HG03439 (cell line): ENCODE measurements around the gene SRGAP2C.
"Not testable (repeated sequence)": the region's sequence is repeated elsewhere in the genome, so short reads cannot be mapped to it uniquely, and the experiment has no call there.

Source experiments
- ATAC-seq: cut with Tn5 transposase; IDR thresholded peaks from one replicate; pipeline ENCODE4 v1.9.1; 2021; ENCODE audit warnings: mild to moderate bottlenecking, moderate library complexity; ENCODE audit not compliant: unreplicated experiment

SRGAP2C gene

DNA sequence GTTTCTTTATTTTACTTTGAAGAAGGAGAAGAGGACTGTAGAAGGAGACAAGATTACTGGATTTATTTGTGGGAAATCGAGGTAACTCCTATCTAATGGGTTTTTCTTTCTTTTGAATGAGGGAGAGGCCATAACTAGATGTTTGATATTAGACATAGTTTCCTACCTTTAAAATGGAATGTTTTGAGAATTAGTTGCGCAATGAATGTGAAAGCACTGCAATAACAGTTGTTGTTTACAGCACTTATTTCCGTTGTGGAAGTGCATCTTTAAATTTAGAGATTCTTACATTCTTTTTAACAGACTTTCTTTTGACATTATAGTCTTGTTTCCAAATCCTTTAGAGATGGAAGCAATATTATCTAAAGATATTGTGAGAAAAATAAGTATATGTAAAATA lies 229.0 kb downstream of the SRGAP2C start:
- ATAC-seq = no peak

DNA sequence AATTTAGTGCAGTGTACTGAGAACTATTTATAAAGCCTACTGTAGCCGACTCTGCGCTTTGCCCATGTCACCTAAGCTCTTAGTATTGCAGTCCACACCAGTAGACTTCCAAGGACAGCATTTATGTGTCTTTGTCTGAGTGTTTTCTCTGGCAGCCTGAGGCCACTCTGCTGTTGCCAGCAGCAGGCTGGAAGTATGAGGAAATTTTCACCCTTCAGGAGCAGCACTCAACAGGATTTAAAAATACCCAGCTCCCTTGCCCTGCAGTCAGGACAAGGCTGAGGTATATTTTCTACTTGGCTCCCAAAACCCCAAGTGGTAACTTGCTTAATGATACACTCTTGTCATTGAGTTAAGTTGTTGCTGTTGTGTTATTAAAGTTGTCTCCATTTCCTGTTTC lies 230.1 kb downstream of the SRGAP2C start:
- no peak for ATAC-seq

DNA sequence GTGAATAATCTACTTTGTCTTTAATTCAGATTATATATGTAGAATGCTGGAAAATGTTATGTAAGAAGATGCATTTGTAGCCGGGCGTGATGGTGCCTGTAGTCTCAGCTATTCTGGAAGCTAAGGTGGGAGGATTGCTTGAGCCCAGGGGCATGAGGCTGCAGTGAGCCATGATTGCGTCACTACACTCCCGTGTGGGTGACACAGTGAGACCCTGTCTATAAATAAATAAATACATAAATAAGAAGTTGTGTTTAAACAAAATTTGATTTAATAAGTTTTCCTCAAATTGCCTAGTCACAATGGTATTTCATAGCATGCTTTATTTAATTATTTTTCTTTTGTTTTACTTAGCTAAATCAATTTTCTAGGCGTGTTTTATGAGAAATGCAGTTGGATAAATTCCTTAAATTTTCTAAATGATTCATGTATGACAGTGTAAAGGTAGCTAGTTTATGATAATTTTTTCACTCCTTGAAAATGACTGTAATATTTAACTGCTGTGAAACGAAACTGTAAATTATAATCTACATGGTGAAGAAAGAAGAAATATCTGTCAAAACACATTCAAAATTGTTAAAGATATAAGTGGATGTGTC lies 232.6 kb downstream of the SRGAP2C start:
- ATAC-seq = no peak

DNA sequence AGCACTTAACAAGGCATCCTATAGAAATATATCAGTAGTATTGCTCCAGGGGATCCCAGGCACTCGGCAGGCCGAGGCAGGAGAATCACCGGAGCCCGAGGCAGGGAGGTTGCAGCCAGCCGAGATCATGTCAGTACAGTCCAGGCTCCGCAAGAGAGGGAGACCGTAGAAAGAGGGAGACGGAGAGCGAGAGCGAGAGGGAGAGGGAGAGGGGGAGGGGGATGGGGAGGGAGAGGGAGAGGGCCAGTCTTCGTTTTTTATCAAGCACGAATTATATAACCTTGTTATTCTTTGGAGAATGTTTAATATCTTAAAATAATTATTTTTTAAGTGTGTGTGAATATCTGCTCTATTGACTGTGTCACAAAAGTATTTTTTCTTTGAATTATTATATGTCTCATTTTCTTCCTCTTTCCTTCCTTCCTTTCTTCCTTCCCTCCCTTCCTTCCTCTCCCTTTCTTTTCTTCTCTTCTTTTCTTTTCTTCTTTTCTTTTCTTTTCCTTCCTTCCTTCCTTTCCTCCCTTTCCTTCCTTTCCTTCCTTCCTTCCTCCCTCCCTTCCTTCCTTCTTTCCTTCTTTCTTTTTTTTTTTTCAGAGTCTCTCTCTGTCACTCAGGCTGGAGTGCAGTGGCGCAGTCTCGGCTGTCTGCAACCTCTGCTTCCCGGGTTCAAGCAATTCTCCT lies 233.7 kb downstream of the SRGAP2C start:
- no peak for ATAC-seq

DNA sequence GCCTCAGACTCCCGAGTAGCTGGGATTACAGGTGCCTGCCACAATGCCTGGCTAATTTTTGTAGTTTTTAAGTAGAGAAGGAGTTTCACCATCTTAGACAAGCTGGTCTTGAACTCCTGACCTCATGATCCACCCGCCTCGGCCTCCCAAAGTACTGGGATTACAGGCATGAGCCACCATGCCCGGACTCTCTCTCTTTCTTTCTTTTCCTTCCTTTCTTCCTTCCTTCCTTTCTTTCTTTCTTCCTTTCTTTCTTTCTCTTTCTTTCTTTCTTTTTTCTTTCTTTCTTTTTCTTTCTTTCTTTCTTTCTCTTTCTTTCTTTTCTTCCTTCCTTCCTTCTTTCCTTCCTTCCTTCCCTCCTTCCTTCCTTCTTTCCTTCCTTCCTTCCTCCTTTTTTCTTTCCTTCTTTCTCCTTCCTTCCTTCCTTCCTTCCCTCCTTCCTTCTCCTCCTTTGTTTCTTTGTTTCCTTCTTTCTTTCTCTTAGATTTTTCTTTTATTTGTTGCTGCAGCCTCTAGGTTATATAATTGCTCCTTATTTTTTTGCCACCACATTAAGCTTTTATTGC lies 234.4 kb downstream of the SRGAP2C start:
- not testable (repeated sequence) for ATAC-seq

DNA sequence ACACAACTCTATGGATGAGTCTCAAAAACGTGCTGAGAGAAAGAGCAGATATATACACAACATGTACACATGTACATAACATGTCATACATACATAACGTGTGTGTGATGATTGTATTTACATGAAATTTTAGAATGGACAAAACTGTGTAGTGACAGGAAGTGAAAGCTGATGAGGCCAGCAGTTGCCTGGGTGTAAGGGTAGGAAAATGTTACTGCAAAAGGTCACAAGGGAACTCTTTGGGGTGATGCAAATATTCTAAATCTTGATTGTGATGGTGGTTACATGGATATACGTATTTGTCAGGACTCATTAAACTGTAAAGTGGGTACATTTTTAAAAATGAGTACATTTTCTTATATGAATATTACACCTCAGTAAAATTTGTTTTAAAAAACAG lies 236.7 kb downstream of the SRGAP2C start:
- ATAC-seq = not testable (repeated sequence)

DNA sequence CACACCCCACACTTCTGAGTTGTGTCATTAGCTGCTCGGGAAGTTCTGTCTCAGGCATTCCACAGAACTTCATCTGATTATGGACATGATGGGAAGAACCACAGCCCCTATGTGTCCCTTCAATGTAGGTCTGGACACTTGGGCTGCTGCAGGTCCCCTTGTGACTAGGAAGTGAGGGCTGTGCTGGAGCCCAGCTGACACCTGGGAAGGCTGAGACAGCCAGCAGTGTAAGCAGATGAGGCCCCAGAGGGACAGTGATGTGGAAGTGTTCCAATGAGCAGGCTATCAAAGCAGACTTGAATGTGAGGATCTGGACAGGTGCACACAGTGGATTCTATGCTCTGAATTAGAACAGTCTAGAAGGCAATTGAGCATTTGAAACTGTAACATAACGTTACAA lies 239.2 kb downstream of the SRGAP2C start:
- not testable (repeated sequence) for ATAC-seq

DNA sequence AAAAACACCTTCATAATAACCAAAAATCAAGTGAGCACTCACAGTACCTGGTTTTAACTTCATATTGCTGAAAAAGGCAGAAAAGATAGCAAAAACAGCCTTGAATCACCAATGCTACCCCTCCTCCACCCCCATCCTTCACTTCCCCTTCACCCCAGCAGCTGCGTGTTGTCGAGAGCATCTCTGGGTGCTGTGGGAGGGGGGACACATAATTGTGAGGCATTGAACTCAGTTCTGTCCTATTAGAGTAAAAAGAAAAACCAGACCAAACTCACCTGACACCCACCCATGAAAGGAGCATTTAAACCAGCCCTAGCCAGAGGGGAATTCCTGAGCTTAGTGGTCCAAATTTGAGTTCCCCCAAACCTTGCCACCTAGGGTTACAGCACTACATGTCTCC lies 248.7 kb downstream of the SRGAP2C start:
- ATAC-seq = not testable (repeated sequence)

DNA sequence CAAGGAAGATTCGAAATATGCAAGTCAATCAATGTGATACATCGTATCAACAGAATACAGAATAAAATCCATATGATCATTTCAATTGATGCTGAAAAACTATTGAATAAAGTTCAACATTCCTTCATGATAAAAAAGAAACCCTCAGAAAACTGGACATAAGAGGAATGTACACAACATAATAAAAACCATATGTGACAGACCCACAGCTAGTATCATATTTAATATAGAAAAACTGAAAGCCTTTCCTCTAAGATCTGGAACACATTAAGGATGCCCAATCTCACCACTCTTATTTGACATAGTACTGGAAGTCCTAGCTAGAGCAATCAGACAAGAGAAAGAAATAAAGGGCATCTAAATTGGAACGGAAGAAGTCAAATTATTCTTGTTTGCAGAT lies 254.1 kb downstream of the SRGAP2C start:
- not testable (repeated sequence) for ATAC-seq

DNA sequence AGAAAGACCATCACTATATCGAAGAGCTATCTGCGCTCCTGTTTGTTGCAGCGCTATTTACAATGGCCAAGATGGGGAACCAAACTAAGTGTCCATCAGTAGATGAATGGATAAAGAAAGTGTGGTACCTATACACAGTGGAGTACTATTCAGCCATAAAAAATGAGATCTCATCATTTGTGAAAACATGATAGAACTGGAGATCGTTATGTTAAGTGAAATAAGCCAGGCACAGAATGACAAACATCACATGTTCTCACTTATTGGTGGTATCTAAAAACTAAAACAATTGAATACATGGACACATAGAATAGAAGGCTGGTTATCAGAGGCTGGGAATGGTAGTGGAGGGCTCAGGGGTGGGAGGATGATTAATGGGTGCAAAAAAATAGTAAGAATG lies 256.2 kb downstream of the SRGAP2C start:
- no peak for ATAC-seq
